ENCODE results near the gene ARMH1. TPM values are rescaled to one million over a fixed set of nuclear protein-coding genes. Genes with fewer than 3 reads are reported as not detected.
"Not testable (repeated sequence)": the region's sequence is repeated elsewhere in the genome, so short reads cannot be mapped to it uniquely, and the experiment has no call there.

ARMH1 gene
- total RNA-seq, 4 donors from 2014 or later = 0.26 to 0.75 (median 0.54) TPM

- 94% methylated on average over 3 of the region's 5 CpGs for WGBS
Observed at GRCh38 chr1:44663417-44663816, 11.1 kb upstream of the ARMH1 start.

GRCh38 chr1:44664730-44665370, 9.7 kb upstream of the ARMH1 start:
- H3K27me3 ChIP-seq = no peaks in the 10 kb centered on the region
- no peaks in the 10 kb centered on the region for H3K9me3 ChIP-seq
- WGBS = 89% methylated on average over 12 of the region's 12 CpGs
- intact Hi-C loops (cut with DNase I) = no loop called here
- H3K4me3 ChIP-seq = no peak overlapping the region
- TF ChIP-seq EP300 (IDR thresholded peaks at IDR 0.05) (no peak), POLR2AphosphoS5 (IDR thresholded peaks at IDR 0.05) (no peak), POLR2A (IDR thresholded peaks at IDR 0.05; ENCODE audit: low read depth) (no peak)
- TF ChIP-seq, protein P1, sequence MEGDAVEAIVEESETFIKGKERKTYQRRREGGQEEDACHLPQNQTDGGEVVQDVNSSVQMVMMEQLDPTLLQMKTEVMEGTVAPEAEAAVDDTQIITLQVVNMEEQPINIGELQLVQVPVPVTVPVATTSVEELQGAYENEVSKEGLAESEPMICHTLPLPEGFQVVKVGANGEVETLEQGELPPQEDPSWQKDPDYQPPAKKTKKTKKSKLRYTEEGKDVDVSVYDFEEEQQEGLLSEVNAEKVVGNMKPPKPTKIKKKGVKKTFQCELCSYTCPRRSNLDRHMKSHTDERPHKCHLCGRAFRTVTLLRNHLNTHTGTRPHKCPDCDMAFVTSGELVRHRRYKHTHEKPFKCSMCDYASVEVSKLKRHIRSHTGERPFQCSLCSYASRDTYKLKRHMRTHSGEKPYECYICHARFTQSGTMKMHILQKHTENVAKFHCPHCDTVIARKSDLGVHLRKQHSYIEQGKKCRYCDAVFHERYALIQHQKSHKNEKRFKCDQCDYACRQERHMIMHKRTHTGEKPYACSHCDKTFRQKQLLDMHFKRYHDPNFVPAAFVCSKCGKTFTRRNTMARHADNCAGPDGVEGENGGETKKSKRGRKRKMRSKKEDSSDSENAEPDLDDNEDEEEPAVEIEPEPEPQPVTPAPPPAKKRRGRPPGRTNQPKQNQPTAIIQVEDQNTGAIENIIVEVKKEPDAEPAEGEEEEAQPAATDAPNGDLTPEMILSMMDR (IDR thresholded peaks at IDR 0.05) = no peak
- no peaks in the 10 kb centered on the region for H3K36me3 ChIP-seq
- H3K4me1 ChIP-seq = peaks cover 3 to 8% (median 7%) of the 10 kb centered on the region in 4 donors
- H3K27ac ChIP-seq (replicated peaks in 1 of 4) = no peak overlapping the region
- DNase-seq (ENCODE audit: extremely low spot score) = no peak

More at GRCh38 chr1:44663417-44663816, 11.1 kb upstream of the ARMH1 start:
- Histone ChIP-seq H3K9me3 (no peaks in the 10 kb centered on the region), H3K4me1 (peaks cover 6 to 9% (median 8%) of the 10 kb centered on the region in 4 donors), H3K4me3 (no peak overlapping the region), H3K36me3 (peaks cover 0 to 8% (median 3%) of the 10 kb centered on the region in 4 donors), H3K27me3 (no peaks in the 10 kb centered on the region), H3K27ac (replicated peaks in 1 of 4) (no peak overlapping the region)
- DNase-seq (ENCODE audit: extremely low spot score) = no peak
- TF ChIP-seq, protein P1 (IDR thresholded peaks at IDR 0.05) = no peak
- intact Hi-C loops (cut with DNase I) = no loop called here

DNA sequence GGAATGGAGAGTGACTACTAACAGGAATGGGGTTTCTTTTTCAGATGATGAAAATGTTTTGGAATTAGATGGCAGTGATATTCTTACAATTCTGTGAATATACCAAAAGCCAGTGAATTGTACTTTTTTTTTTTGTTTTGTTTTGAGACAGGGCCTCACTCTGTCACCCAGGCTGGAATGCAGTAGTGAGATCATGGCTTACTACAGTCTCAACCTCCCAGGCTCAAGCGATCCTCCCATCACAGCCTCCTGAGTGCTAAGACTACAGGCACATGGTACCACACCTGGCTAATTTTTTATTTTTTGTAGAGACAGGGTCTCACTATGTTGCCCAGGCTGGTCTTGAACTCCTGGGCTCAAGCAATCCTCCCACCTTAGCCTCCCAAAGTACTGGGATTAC, 7.8 kb upstream of the ARMH1 start:
- H3K4me3 ChIP-seq; H3K27ac ChIP-seq (replicated peaks in 1 of 4); DNase-seq (ENCODE audit: extremely low spot score); H3K9me3 ChIP-seq; H3K4me1 ChIP-seq; H3K27me3 ChIP-seq; H3K36me3 ChIP-seq; intact Hi-C loops (cut with DNase I): not testable (repeated sequence)
- WGBS = 100% methylated on average over 1 of the region's 1 CpG

DNA sequence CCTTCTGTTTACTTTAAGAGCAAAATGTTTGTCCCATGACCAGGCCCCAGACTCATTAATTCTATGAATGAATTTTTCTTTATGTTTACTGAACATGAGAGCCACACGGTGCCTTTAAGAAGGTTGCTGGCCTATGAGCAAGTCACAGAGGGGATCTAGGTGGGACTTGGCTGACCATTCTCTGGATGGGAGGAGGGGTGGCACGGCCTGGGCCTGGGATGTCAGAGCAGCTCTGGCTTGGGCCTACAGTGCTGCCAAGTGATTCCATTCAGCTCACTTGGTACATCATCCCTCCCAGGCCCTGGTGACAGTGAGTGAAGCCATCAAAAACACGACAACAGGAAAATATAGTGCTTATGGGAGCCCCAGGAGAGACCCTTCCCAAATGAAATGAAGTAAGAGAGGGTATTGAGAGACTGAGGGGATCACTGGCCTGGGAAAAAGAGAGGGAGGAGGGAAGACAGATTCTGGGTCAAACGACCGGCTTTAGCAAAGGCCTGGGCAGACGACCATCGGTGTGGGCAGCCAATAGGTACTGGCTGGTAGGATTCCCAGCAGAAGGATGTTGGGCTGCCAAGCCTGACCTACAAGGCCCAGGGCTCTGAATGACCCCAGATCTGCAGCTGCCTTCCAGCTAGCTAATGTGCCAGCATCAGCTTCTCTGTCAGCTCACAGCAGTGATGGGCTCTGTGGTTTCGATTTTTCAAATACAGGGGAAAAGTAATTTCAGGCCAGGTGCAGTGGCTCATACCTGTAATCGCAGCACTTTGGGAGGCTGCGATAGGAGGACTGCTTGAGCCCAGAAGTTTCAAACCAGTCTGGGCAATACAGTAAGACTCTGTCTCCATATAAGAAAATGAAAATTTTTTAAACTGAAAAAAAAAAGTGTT, 3.5 kb upstream of the ARMH1 start:
- 84% methylated on average over 10 of the region's 10 CpGs for WGBS
- DNase-seq (ENCODE audit: extremely low spot score) = no peak
- Histone ChIP-seq H3K27ac (replicated peaks in 1 of 4) (no peak overlapping the region), H3K4me1 (peaks cover 29 to 38% (median 36%) of the 10 kb centered on the region in 4 donors), H3K27me3 (no peaks in the 10 kb centered on the region), H3K9me3 (no peaks in the 10 kb centered on the region), H3K4me3 (no peak overlapping the region), H3K36me3 (no peaks in the 10 kb centered on the region)
- TF ChIP-seq EP300 (IDR thresholded peaks at IDR 0.05) (no peak), POLR2AphosphoS5 (IDR thresholded peaks at IDR 0.05) (no peak), POLR2A (IDR thresholded peaks at IDR 0.05; ENCODE audit: low read depth) (no peak)
- TF ChIP-seq, protein P1 (IDR thresholded peaks at IDR 0.05) = no peak
- intact Hi-C loops (cut with DNase I) = no loop called here

- no peak for DNase-seq (ENCODE audit: extremely low spot score)
- 63% methylated on average over 13 of the region's 13 CpGs for WGBS
- no peak overlapping the region for H3K4me3 ChIP-seq
- no peaks in the 10 kb centered on the region for H3K27me3 ChIP-seq
- no peaks in the 10 kb centered on the region for H3K36me3 ChIP-seq
- intact Hi-C loops (cut with DNase I) = no loop called here
- H3K9me3 ChIP-seq = no peaks in the 10 kb centered on the region
- TF ChIP-seq POLR2AphosphoS5 (IDR thresholded peaks at IDR 0.05) (peak; percentile 20 to 31), EP300 (IDR thresholded peaks at IDR 0.05) (no peak)
- peak overlapping the region; percentile 90 to 96 (median 94) for H3K27ac ChIP-seq (replicated peaks in 1 of 4)
- peaks cover 29 to 52% (median 47%) of the 10 kb centered on the region in 4 donors for H3K4me1 ChIP-seq
Observed at GRCh38 chr1:44672254-44672955, 2.1 kb upstream of the ARMH1 start.
